Left lung (tissue), 14 donors: ENCODE data around the gene TYSND1. TPM values are rescaled to one million over a fixed set of nuclear protein-coding genes. Genes with fewer than 3 reads are reported as not detected.
A peak's percentile ranks its signal among the peaks of the same experiment; 100 is the strongest.

Experiments
- ATAC-seq: fragments of 200-7000 bp; cut with Tn5 transposase; one replicate; pipeline ENCODE4 v1.9.1; 2020; ENCODE audit warnings: moderate library complexity
- DNase-seq, 4 donors: peaks; one replicate each; pipeline ENCODE4 v3.0.0-alpha.2; 2013 to 2020
- H3K27ac ChIP-seq, 2 donors: fragments of 200-600 bp; sonication (generic) in 1 of 2; one replicate each; pipeline versions ENCODE4 v1.5.0 to v1.8.0; 2020 to 2021
- H3K27me3 ChIP-seq, 2 donors: fragments of 200-600 bp; sonication (generic) in 1 of 2; one replicate each; pipeline versions ENCODE4 v1.5.0 to v1.8.0; 2020 to 2021
- H3K36me3 ChIP-seq, 2 donors: fragments of 200-600 bp; sonication (generic) in 1 of 2; one replicate each; pipeline versions ENCODE4 v1.5.0 to v1.8.0; 2020 to 2021
- H3K4me1 ChIP-seq, 2 donors: fragments of 200-600 bp; one replicate each; pipeline ENCODE4 v1.8.0; 2021
- H3K4me3 ChIP-seq, 2 donors: fragments of 200-600 bp; sonication (generic) in 1 of 2; one replicate each; pipeline versions ENCODE4 v1.5.0 to v1.8.0; 2020 to 2021; ENCODE audit warnings: mild to moderate bottlenecking in 1 of 2
- H3K9me3 ChIP-seq, 2 donors: fragments of 200-600 bp; sonication (generic) in 1 of 2; one replicate each; pipeline versions ENCODE4 v1.5.0 to v1.8.0; 2020 to 2021
- intact Hi-C, 2 donors: fragments of 100-400 bp; cut with DNase I; formaldehyde crosslinking; loops; one replicate each; pipeline versions ENCODE4 v1.11.2 to v1.14.2; 2022
- long read RNA-seq, 12 donors: library from polyadenylated mRNA in 2 of 12; unstranded in 2 of 12; transcript quantifications; one replicate each; pipeline ENCODE4 v2.0.0 and lab custom pipeline, GENCODE V29; 2019 to 2026
- polyA plus RNA-seq, 6 donors: library from polyadenylated mRNA; unstranded; fragments of 120-200 nt; gene quantifications; one replicate each; pipeline ENCODE4 v1.2.1, GENCODE V29; 2013; ENCODE audit not compliant: insufficient read length in 6 of 6
- total RNA-seq, 2 donors: library from RNA; stranded (reverse); fragmentation: NEBNext Ultra II Directional; extraction: Animal tissue kit (Norgen Biotek cat#: 25700); gene quantifications; one replicate each; pipeline ENCODE4 v1.2.1, GENCODE V29; 2021
- TF ChIP-seq, protein P1 (sequence below), 2 donors: fragments of 200-600 bp; sonication (generic) in 1 of 2; IDR thresholded peaks; one replicate each; pipeline versions ENCODE4 v1.5.0 to v1.8.0; 2021; ENCODE audit warnings: antibody characterized with exemption in 2 of 2
- donor health status: DM: no; HTN: yes; CAD: no.
- donor health status: DM: no; HTN: no; CAD: no.

TYSND1 gene, protein sequence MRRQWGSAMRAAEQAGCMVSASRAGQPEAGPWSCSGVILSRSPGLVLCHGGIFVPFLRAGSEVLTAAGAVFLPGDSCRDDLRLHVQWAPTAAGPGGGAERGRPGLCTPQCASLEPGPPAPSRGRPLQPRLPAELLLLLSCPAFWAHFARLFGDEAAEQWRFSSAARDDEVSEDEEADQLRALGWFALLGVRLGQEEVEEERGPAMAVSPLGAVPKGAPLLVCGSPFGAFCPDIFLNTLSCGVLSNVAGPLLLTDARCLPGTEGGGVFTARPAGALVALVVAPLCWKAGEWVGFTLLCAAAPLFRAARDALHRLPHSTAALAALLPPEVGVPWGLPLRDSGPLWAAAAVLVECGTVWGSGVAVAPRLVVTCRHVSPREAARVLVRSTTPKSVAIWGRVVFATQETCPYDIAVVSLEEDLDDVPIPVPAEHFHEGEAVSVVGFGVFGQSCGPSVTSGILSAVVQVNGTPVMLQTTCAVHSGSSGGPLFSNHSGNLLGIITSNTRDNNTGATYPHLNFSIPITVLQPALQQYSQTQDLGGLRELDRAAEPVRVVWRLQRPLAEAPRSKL
- total RNA-seq (10 to 100 TPM; 11.3 to 14.5 TPM), polyA plus RNA-seq (10 to 100 TPM; 10.2 to 13.2 (median 12.7) TPM)
- long read RNA-seq, donor 1, transcript TYSND1-201 (4 exons, 3,644 nt) = major isoform, 5 of 24 reads
- long read RNA-seq, donor 1, partial matches to known transcripts = 18 of 24 reads
- long read RNA-seq, donor 1, other reads (novel, unspliced or antisense) = 0 of 24 reads
- long read RNA-seq, donor 2, partial matches to known transcripts = 0 of 4 reads
- long read RNA-seq, donor 2, other reads (novel, unspliced or antisense) = 0 of 4 reads
- long read RNA-seq, donor 3, partial matches to known transcripts = 0 of 7 reads
- long read RNA-seq, donor 3, other reads (novel, unspliced or antisense) = 0 of 7 reads
- long read RNA-seq, donor 4, transcript TYSND1-201 (4 exons, 3,644 nt) = major isoform, 8 of 16 reads
- long read RNA-seq, donor 4, partial matches to known transcripts = 1 of 16 reads
- long read RNA-seq, donor 4, other reads (novel, unspliced or antisense) = 5 of 16 reads
- long read RNA-seq, donor 5, transcript TYSND1-201 (4 exons, 3,644 nt) = major isoform, 5 of 8 reads
- long read RNA-seq, donor 5, partial matches to known transcripts = 0 of 8 reads
- long read RNA-seq, donor 5, other reads (novel, unspliced or antisense) = 0 of 8 reads
- long read RNA-seq, donor 6 = 0 reads
- long read RNA-seq, donor 7, partial matches to known transcripts = 15 of 19 reads
- long read RNA-seq, donor 7, other reads (novel, unspliced or antisense) = 0 of 19 reads
- long read RNA-seq, donor 8, partial matches to known transcripts = 0 of 5 reads
- long read RNA-seq, donor 8, other reads (novel, unspliced or antisense) = 0 of 5 reads
- long read RNA-seq, donor 9 = 0 reads
- long read RNA-seq, donor 10, transcript TYSND1-201 (4 exons, 3,644 nt) = major isoform, 12 of 20 reads
- long read RNA-seq, donor 10, partial matches to known transcripts = 0 of 20 reads
- long read RNA-seq, donor 10, other reads (novel, unspliced or antisense) = 7 of 20 reads
- long read RNA-seq, donor 11, partial matches to known transcripts = 0 of 5 reads
- long read RNA-seq, donor 11, other reads (novel, unspliced or antisense) = 0 of 5 reads
- long read RNA-seq, donor 12, partial matches to known transcripts = 0 of 6 reads
- long read RNA-seq, donor 12, other reads (novel, unspliced or antisense) = 0 of 6 reads

DNA sequence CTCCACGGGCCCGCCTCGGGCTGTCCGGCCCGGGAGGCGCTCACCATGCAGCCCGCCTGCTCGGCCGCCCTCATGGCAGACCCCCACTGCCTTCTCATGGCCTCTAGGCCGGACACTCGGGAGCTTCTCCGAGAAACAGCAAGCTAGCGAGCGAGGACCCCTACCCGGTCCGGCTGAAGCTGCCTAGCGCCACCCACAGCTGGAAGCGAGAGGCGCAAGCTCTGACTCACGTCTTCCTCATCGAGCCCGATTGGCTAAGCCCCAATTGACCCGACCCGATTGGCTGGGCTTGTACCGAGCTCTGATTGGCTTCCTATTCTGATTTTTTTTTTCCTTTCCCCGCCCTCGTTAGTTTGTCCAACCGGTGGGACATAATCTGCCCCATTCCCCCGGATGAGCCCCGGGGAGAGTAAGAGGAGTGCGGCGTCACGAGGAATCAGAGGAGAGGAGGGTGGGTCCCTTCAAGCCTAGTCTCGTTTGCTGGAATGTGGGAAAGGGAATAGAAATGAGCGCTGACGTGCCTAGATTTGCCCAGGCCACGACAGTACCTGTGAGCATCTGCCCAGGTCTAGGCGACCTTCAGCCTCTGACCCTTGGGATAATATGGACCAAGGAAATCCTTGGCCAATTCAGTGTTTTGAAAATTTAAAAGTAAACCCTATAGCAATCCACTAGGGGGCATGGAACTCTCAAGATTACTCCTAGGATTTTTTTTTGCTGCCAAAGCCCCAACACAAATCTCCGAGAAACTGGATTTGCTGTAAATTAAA is at the start of gene TYSND1:
Gene TYSND1 (minus strand): TSS at position 212 of the 770 bp plus-strand sequence. CDS start 114 bp downstream, at position 98.
- intact Hi-C loops = no loop called here
- TF ChIP-seq, protein P1, sequence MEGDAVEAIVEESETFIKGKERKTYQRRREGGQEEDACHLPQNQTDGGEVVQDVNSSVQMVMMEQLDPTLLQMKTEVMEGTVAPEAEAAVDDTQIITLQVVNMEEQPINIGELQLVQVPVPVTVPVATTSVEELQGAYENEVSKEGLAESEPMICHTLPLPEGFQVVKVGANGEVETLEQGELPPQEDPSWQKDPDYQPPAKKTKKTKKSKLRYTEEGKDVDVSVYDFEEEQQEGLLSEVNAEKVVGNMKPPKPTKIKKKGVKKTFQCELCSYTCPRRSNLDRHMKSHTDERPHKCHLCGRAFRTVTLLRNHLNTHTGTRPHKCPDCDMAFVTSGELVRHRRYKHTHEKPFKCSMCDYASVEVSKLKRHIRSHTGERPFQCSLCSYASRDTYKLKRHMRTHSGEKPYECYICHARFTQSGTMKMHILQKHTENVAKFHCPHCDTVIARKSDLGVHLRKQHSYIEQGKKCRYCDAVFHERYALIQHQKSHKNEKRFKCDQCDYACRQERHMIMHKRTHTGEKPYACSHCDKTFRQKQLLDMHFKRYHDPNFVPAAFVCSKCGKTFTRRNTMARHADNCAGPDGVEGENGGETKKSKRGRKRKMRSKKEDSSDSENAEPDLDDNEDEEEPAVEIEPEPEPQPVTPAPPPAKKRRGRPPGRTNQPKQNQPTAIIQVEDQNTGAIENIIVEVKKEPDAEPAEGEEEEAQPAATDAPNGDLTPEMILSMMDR (IDR thresholded peaks at IDR 0.05) = peak; percentile 52 to 63
- H3K36me3 ChIP-seq = peaks cover 0 to 40% of the 10 kb centered on the region in 2 donors
- no peaks in the 10 kb centered on the region for H3K9me3 ChIP-seq
- peak within 1 kb of the TSS; percentile 93 to 96 for H3K27ac ChIP-seq
- H3K4me1 ChIP-seq = peaks cover 14 to 24% of the 10 kb centered on the region in 2 donors
- ATAC-seq (peak; percentile 95), DNase-seq (peak; percentile 94 to 99 (median 97))
- H3K27me3 ChIP-seq = no peaks in the 10 kb centered on the region
- H3K4me3 ChIP-seq = peak within 1 kb of the TSS; percentile 62 to 92

DNA sequence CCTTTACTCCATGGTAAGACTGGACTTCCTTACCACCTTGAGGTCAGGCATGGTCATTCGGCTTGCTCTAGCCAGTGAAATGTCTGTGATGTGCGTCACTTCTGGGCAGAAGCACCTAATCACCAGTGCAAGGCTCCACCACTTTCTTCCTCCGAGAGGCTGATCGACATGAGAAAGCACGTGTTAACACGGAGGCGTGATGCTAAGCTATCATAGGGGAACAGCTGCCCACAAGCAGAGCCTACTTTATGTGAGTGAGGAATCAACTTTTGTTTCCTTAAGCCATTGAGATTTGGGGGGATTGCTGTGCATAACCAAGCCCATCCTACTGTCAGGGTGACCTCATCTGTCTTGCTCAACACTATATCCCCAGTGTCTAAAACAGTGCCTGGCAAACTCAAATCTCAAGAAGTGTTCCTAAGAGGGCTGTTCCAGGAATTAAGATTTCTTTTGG is 46.9 kb upstream of the TYSND1 start:
- DNase-seq (no peak), ATAC-seq (peak; percentile 4)
- TF ChIP-seq, protein P1 (IDR thresholded peaks at IDR 0.05) = no peak
- intact Hi-C loops = no loop called here
- peaks cover 30 to 59% of the 10 kb centered on the region in 2 donors for H3K4me1 ChIP-seq
- peaks cover 0 to 16% of the 10 kb centered on the region in 2 donors for H3K36me3 ChIP-seq
- H3K27ac ChIP-seq = peak overlapping the region; percentile 74 to 90
- no peaks in the 10 kb centered on the region for H3K9me3 ChIP-seq
- no peak overlapping the region for H3K4me3 ChIP-seq
- H3K27me3 ChIP-seq = no peaks in the 10 kb centered on the region

DNA sequence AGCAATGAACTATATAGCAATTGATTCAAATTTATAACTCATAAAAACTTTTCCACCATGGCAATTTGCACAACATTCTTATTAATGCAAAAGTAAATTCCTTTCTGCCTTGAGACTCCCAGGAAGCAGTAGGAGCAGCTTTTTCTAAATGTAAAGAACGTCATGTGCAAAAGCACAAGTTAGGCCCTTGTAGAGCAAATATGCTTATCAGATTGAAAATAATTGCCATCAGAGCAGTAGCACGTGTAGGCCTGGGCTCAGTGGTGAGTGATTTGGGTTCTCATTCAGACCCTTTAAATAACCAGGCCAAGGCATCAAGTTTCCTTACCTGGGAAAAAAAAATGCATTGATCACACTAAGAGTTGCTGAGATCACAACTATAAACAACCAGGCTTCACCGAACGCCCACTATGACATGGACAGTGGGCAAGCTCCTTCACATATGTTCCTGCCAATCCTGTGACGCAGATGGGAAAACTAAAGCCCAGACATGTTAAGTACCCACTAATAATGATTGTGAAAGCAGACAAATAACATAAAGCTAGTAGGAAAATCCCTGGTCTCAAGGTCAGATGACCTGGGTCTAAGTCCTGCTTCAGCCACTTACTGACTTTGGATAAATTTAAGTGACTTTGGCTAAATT is 45.9 kb upstream of the TYSND1 start:
- H3K27me3 ChIP-seq = no peaks in the 10 kb centered on the region
- peaks cover 0 to 6% of the 10 kb centered on the region in 2 donors for H3K36me3 ChIP-seq
- ATAC-seq (peak; percentile 46), DNase-seq (peak in 2 of 4 donors; percentile 40 to 57)
- peak overlapping the region; percentile 74 to 90 for H3K27ac ChIP-seq
- intact Hi-C loops = no loop called here
- peaks cover 30 to 59% of the 10 kb centered on the region in 2 donors for H3K4me1 ChIP-seq
- H3K4me3 ChIP-seq = no peak overlapping the region
- no peaks in the 10 kb centered on the region for H3K9me3 ChIP-seq
- TF ChIP-seq, protein P1 (IDR thresholded peaks at IDR 0.05) = no peak
